Forelimb muscle (tissue), 1 donor: Measurements from ENCODE around the gene APOA1. TPM values are rescaled to one million over a fixed set of nuclear protein-coding genes. Genes with fewer than 3 reads are reported as not detected.

Experiments used
- DNase-seq: peaks from one replicate; pipeline ENCODE4 v3.0.0-alpha.2; 2013; ENCODE audit warnings: low read depth
- polyA plus RNA-seq: library from polyadenylated mRNA; unstranded; fragments of 120-200 nt; gene quantifications from one replicate; pipeline ENCODE4 v1.2.1, GENCODE V29; 2013; ENCODE audit not compliant: insufficient read length

Gene APOA1
- polyA plus RNA-seq, 1 donor = 0.80 TPM

- DNase-seq = no peak
Measured at GRCh38 chr11:116833816-116834534, 3.4 kb downstream of the APOA1 start.

GRCh38 chr11:116833491-116833815 is 4.0 kb downstream of the APOA1 start:
- no peak for DNase-seq

- no peak for DNase-seq
Measured at GRCh38 chr11:116832350-116833290, 4.8 kb downstream of the APOA1 start.

GRCh38 chr11:116831790-116832349 is 5.6 kb downstream of the APOA1 start:
- no peak for DNase-seq

GRCh38 chr11:116830184-116830912 is 7.1 kb downstream of the APOA1 start:
- DNase-seq = no peak

GRCh38 chr11:116829525-116830183 is 7.8 kb downstream of the APOA1 start, which contains the start of gene APOC3:
APOC3 (plus strand) TSS chr11:116829907; CDS start chr11:116830583, 676 bp downstream.
- no peak for DNase-seq

GRCh38 chr11:116828632-116829524 is 8.5 kb downstream of the APOA1 start:
- DNase-seq = no peak

GRCh38 chr11:116827461-116827860 is 10.0 kb downstream of the APOA1 start:
- no peak for DNase-seq

GRCh38 chr11:116826751-116827431 is 10.5 kb downstream of the APOA1 start:
- no peak for DNase-seq

GRCh38 chr11:116825854-116826750 is 11.3 kb downstream of the APOA1 start:
- DNase-seq = no peak

- no peak for DNase-seq
Measured at GRCh38 chr11:116825434-116825833, 12.0 kb downstream of the APOA1 start.

- DNase-seq = no peak
Measured at GRCh38 chr11:116823031-116823843, 14.2 kb downstream of the APOA1 start, which contains the start of gene APOA4. APOA4 (minus strand) TSS chr11:116823304; CDS start chr11:116823191, 113 bp downstream.

- no peak for DNase-seq
Measured at GRCh38 chr11:116822575-116822974, 14.8 kb downstream of the APOA1 start.

GRCh38 chr11:116821050-116821918 is 16.1 kb downstream of the APOA1 start:
- DNase-seq = no peak

GRCh38 chr11:116819049-116819448 is 18.4 kb downstream of the APOA1 start:
- DNase-seq = no peak

- no peak for DNase-seq
Measured at GRCh38 chr11:116814502-116814901, 22.9 kb downstream of the APOA1 start.
